HCT116 (cell line): ENCODE data around the gene RPS6KA2.

Experiments used
- CEBPB ChIP-seq: IDR thresholded peaks from 2 replicates; pipeline ENCODE4 v1.6.1; 2012; ENCODE audit warnings: low read depth
- POLR2A ChIP-seq: IDR thresholded peaks from 2 replicates; pipeline ENCODE4 v1.7.0; 2011; ENCODE audit warnings: borderline replicate concordance; ENCODE audit not compliant: insufficient read depth, insufficient read length; ENCODE audit errors: extremely low read depth
- POLR2AphosphoS5 ChIP-seq: IDR thresholded peaks from 2 replicates; pipeline ENCODE4 v1.6.1; 2011; ENCODE audit warnings: mild to moderate bottlenecking, low read depth, low read length, moderate library complexity
- TF ChIP-seq, protein P1 (sequence below): IDR thresholded peaks from 2 replicates; pipeline ENCODE4 v1.6.1; 2012
- TF ChIP-seq, protein P2 (sequence below): IDR thresholded peaks from 2 replicates; pipeline ENCODE4 v1.6.1; 2011; ENCODE audit warnings: mild to moderate bottlenecking, low read length, moderate library complexity; ENCODE audit not compliant: insufficient replicate concordance; ENCODE audit errors: extremely low read depth

DNA sequence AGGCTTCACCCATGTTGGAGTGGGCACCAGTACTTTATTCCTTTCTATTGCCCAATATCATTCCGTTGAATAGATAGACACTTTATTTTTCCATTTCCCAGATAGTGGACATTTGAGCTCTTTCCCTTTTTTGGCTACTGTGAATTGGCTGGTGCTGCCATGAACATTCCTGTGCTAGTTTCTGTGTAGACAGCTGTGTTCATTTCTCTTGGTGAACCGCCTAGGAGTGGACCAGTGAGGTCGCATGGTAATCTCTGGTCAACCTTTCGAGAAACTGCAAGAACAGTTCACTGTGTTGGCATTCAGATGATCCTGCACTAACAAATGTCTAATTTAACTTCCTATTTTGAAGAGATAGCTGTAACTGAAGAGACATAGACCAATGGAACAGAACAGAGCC is 99.2 kb downstream of the RPS6KA2 start:
- TF ChIP-seq POLR2A (no peak), POLR2AphosphoS5 (no peak), CEBPB (no peak)
- TF ChIP-seq, protein P1, sequence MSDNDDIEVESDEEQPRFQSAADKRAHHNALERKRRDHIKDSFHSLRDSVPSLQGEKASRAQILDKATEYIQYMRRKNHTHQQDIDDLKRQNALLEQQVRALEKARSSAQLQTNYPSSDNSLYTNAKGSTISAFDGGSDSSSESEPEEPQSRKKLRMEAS = no peak
- TF ChIP-seq, protein P2, sequence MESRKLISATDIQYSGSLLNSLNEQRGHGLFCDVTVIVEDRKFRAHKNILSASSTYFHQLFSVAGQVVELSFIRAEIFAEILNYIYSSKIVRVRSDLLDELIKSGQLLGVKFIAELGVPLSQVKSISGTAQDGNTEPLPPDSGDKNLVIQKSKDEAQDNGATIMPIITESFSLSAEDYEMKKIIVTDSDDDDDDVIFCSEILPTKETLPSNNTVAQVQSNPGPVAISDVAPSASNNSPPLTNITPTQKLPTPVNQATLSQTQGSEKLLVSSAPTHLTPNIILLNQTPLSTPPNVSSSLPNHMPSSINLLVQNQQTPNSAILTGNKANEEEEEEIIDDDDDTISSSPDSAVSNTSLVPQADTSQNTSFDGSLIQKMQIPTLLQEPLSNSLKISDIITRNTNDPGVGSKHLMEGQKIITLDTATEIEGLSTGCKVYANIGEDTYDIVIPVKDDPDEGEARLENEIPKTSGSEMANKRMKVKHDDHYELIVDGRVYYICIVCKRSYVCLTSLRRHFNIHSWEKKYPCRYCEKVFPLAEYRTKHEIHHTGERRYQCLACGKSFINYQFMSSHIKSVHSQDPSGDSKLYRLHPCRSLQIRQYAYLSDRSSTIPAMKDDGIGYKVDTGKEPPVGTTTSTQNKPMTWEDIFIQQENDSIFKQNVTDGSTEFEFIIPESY = no peak
